ENCODE results near the gene AQP12B.

DNA sequence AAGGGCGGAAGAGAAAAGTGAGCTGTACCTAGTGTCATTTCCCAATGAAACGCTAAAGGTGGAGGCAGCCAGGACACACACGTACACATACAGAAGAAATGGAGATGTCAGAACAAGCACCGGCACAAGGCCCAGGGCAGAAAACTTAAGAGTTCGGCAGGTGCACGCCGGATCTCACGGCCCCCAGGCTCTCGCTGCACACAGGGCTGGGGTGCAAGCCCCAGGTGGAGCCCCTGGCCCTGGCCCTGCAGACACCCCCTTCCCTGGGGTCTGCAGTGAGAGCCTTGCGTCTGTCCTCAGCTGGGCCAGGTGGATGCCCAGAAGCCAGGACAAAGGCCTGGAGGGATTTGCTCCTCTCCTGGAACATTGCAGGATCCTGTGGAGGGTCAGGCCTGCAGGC, 45.7 kb upstream of the AQP12B start:
- TF ChIP-seq TAF1 (IDR thresholded peaks at IDR 0.05; ENCODE audit: borderline replicate concordance, low read depth, low read length): no peak
- TF ChIP-seq POLR2A (IDR thresholded peaks at IDR 0.05; ENCODE audit: low read depth, low read length): no peak
- TF ChIP-seq POLR2AphosphoS5 (IDR thresholded peaks at IDR 0.05; ENCODE audit: low read depth, low read length): no peak
